ENCODE data around the gene IPCEF1.

IPCEF1 gene

DNA sequence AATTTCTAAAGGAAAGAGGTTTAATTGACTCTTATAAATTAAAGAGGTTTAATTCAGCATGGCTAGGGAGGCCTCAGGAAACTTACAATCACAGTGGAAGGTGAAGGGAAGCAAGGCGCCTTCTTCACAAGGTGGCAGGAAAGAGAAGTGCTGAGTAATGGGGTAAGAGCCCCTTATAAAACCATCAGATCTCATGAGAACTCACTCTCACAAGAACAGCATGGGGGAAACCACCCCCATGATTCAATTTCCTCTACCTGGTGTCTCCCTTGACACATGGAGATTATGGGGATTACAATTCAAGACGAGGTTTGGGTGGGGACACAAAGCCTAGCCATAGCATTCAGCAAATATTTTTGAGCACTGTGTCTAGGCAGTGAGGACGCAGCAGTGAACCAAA lies 3.9 kb upstream of the IPCEF1 start:
- TF ChIP-seq, protein P1, sequence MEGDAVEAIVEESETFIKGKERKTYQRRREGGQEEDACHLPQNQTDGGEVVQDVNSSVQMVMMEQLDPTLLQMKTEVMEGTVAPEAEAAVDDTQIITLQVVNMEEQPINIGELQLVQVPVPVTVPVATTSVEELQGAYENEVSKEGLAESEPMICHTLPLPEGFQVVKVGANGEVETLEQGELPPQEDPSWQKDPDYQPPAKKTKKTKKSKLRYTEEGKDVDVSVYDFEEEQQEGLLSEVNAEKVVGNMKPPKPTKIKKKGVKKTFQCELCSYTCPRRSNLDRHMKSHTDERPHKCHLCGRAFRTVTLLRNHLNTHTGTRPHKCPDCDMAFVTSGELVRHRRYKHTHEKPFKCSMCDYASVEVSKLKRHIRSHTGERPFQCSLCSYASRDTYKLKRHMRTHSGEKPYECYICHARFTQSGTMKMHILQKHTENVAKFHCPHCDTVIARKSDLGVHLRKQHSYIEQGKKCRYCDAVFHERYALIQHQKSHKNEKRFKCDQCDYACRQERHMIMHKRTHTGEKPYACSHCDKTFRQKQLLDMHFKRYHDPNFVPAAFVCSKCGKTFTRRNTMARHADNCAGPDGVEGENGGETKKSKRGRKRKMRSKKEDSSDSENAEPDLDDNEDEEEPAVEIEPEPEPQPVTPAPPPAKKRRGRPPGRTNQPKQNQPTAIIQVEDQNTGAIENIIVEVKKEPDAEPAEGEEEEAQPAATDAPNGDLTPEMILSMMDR (IDR thresholded peaks at IDR 0.05; ENCODE audit: extremely low read depth, missing control alignments): no peak
- DNase-seq (ENCODE audit: low spot score): no peak

DNA sequence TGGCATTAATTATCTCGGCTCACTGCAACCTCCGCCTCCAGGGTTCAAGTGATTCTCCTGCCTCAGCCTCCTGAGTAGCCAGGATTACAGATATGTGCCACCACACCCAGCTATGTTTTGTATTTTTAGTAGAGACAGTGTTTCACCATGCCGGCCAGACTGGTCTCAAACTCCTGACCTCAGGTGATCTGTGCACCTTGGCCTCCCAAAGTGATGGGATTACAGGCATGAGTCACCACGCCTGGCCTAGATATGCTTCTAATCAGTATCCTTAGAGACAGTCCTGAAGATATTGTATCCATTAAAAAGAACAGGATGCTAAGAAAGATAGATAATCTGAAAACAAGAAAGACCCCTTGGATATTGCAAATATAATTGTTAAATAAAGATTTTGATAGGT lies 3.1 kb upstream of the IPCEF1 start:
- no peak for DNase-seq (ENCODE audit: low spot score)

DNA sequence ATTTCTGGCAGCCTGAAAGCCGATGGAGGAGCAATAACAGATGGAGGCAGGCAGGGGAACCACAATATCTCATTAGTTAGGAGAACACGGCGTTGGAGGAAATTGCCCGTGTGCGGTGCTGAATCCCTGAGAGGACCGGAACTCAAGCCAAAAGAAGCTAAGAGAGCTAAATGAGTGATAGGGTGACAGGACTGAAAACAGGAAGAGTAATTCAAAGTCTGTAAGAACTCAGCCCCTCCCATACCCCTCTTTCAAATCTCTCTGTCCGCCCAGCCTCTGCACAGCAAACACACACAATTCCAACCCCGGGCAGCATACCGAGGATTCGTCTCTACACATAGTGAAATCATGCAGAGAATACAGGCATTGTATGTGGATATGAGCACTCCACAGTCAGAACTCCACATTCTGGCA lies 2.6 kb upstream of the IPCEF1 start:
- no peak for DNase-seq (ENCODE audit: low spot score)
- TF ChIP-seq, protein P1 (IDR thresholded peaks at IDR 0.05; ENCODE audit: extremely low read depth, missing control alignments): no peak

More for the DNA sequence above, 3.1 kb upstream of the IPCEF1 start:
- TF ChIP-seq, protein P1 (IDR thresholded peaks at IDR 0.05; ENCODE audit: extremely low read depth, missing control alignments): no peak

DNA sequence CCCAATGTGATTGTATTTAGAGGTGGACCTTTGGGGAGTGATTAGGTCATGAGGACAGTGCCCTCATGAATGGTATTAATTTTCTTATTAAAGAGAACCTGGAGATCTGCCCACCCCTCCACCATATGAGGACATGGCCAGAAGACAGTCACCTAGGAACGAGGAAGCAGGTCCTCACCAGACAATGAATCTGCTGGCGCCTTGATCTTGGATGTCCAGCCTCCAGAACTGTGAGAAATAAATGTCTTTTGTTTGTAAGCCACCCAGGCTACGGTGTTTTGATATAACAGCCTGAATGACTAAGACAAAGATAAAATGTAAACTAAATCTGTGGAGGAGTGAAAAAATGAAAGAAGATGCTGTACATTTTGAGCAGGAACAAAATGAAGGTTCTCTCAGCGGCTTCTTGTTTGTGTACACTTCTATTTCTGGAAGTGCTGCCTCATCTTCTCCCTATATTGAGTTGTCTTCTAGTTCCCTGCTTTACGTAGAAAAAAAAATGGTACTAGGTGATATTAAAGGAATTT lies 1.5 kb upstream of the IPCEF1 start:
- TF ChIP-seq, protein P1 (IDR thresholded peaks at IDR 0.05; ENCODE audit: extremely low read depth, missing control alignments): no peak
- DNase-seq (ENCODE audit: low spot score): no peak

DNA sequence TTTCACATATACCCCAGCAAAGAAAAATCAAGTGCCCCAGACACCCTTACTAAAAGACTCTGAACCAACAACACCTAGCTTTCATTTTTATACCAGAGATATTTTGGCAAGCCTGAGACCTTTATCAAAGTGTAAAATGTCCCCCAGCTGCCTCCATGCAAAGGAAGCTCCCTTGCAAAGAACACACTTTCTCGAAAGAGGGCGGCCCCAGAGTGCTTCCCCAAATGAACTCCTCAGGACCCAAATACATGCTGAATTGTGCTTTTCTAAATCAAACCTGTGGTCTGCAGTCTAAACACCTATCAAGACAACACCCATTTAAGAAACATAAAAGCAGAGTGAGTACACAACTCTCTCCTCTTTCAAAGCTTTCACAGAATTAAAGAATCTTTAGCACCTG lies 490 bp downstream of the IPCEF1 start:
- TF ChIP-seq, protein P1 (IDR thresholded peaks at IDR 0.05; ENCODE audit: extremely low read depth, missing control alignments): no peak
- DNase-seq (ENCODE audit: low spot score): no peak

DNA sequence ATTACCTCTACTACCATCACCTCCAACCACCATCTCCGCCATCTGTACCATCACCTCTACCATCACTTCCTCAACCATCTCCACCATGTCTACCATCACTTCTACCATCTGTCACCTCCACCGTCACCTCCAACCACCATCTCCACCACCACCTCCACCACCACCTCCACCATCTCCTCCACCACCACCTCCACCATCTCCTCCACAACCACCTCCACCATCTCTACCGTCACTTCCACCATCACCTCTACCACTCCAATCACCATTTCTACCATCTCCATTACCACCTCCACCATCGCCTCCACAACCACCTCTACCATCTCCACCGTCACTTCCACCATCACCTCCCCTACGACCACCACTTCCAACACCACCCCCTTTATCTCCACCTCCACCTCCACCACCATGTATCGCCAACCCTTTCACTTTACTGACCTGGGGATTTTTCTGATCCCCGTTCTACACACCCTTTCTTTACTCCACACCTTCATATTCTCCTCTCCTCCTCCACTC lies 2.3 kb downstream of the IPCEF1 start:
- TF ChIP-seq, protein P1 (IDR thresholded peaks at IDR 0.05; ENCODE audit: extremely low read depth, missing control alignments): no peak
- no peak for DNase-seq (ENCODE audit: low spot score)

DNA sequence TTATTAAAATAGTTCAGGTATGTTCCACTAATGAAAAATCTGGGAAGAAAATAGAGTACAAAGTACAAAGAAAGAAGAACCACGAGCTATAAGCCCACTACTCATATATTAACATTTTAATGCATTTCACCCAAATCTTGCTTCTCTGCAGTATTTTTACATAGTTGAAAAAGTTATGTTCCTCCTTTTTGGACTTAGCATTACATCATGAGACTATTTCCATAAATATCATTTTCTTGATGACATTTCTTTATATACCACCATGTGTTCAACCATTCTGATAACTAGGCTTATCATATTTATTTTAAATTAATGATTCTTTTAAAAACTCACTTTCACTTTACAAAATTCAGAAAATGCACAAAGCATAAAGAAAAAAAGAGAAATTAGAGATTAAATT lies 3.0 kb downstream of the IPCEF1 start:
- DNase-seq (ENCODE audit: low spot score): no peak
- TF ChIP-seq, protein P1 (IDR thresholded peaks at IDR 0.05; ENCODE audit: extremely low read depth, missing control alignments): no peak

Measured in GM20000 (cell line).